Hepatocyte (in vitro differentiated cells): ENCODE data around the gene SBK2. TPM values are rescaled to one million over a fixed set of nuclear protein-coding genes. Genes with fewer than 3 reads are reported as not detected.

ENCODE experiments used
- DNase-seq: peaks from one replicate; pipeline ENCODE4 v3.0.0-alpha.2; 2016; ENCODE audit warnings: low spot score
- H2AFZ ChIP-seq: fragments of 200-600 bp; sonication (generic); 2 replicates; pipeline ENCODE4 v1.6.0; 2016; ENCODE audit warnings: antibody characterized with exemption, mild to moderate bottlenecking
- H3K27ac ChIP-seq: fragments of 200-600 bp; sonication (generic); 2 replicates; pipeline ENCODE4 v1.5.1; 2016; ENCODE audit warnings: mild to moderate bottlenecking
- H3K27me3 ChIP-seq: fragments of 200-600 bp; sonication (generic); 2 replicates; pipeline ENCODE4 v1.6.1; 2016
- H3K36me3 ChIP-seq: fragments of 200-600 bp; sonication (generic); replicated peaks from 2 replicates; pipeline ENCODE4 v1.5.1; 2016; ENCODE audit warnings: low read depth; ENCODE audit not compliant: insufficient read depth
- H3K4me1 ChIP-seq: fragments of 200-600 bp; sonication (generic); 2 replicates; pipeline ENCODE4 v1.5.1; 2016; ENCODE audit warnings: mild to moderate bottlenecking, moderate library complexity; ENCODE audit not compliant: insufficient read depth
- H3K4me2 ChIP-seq: fragments of 200-600 bp; sonication (generic); 2 replicates; pipeline ENCODE4 v1.6.0; 2016
- H3K4me3 ChIP-seq: fragments of 200-600 bp; sonication (generic); 2 replicates; pipeline ENCODE4 v1.5.1; 2016; ENCODE audit warnings: mild to moderate bottlenecking
- H3K79me2 ChIP-seq: fragments of 200-600 bp; sonication (generic); 2 replicates; pipeline ENCODE4 v1.6.0; 2017; ENCODE audit warnings: mild to moderate bottlenecking
- H3K9me2 ChIP-seq: fragments of 200-600 bp; sonication (generic); replicated peaks from 2 replicates; pipeline ENCODE4 v1.6.0; 2017; ENCODE audit warnings: mild to moderate bottlenecking; ENCODE audit not compliant: insufficient read depth
- H3K9me3 ChIP-seq: fragments of 200-600 bp; sonication (generic); 2 replicates; pipeline ENCODE4 v1.5.1; 2016; ENCODE audit warnings: low read depth, mild to moderate bottlenecking
- H4K20me1 ChIP-seq: fragments of 200-600 bp; sonication (generic); 2 replicates; pipeline ENCODE4 v1.6.0; 2016; ENCODE audit warnings: mild to moderate bottlenecking; ENCODE audit not compliant: insufficient read depth, poor library complexity, severe bottlenecking
- EZH2 ChIP-seq: fragments of 200-600 bp; sonication (generic); IDR thresholded peaks from 2 replicates; pipeline ENCODE4 v1.6.1; 2016; ENCODE audit warnings: antibody characterized with exemption, mild to moderate bottlenecking, borderline replicate concordance
- EZH2phosphoT487 ChIP-seq: fragments of 200-600 bp; sonication (generic); IDR thresholded peaks from one replicate; pipeline ENCODE4 v1.6.1; 2018; ENCODE audit warnings: antibody characterized with exemption, mild to moderate bottlenecking, low read depth, moderate library complexity; ENCODE audit not compliant: unreplicated experiment, severe bottlenecking
- WGBS: methylation state at CpG from one replicate; pipeline ENCODE4 v1.1.6; 2016; ENCODE audit warnings: low lambda C conversion rate; ENCODE audit errors: missing lambda C conversion rate; 5-methylcytosine and 5-hydroxymethylcytosine counted together
- polyA plus RNA-seq: library from polyadenylated mRNA; unstranded; fragments of >200 nt; fragmentation: Nextera tagmentation; extraction: Ambion mirVana; gene quantifications from 2 replicates; pipeline ENCODE4 v1.2.1, GENCODE V29; 2016
- total RNA-seq: library from RNA; depleted of rRNA; stranded (reverse); fragments of >200 nt; gene quantifications from 2 replicates; pipeline ENCODE4 v1.2.3, GENCODE V29; 2014
- TF ChIP-seq, protein P1 (sequence below): fragments of 200-600 bp; sonication (generic); IDR thresholded peaks from 2 replicates; pipeline ENCODE4 v1.5.1; 2016; ENCODE audit warnings: antibody characterized with exemption, mild to moderate bottlenecking; ENCODE audit not compliant: poor library complexity

SBK2 gene
- total and polyA plus RNA-seq, 2 experiments from 2014 or later, result 0.30 to 0.51 TPM

DNA sequence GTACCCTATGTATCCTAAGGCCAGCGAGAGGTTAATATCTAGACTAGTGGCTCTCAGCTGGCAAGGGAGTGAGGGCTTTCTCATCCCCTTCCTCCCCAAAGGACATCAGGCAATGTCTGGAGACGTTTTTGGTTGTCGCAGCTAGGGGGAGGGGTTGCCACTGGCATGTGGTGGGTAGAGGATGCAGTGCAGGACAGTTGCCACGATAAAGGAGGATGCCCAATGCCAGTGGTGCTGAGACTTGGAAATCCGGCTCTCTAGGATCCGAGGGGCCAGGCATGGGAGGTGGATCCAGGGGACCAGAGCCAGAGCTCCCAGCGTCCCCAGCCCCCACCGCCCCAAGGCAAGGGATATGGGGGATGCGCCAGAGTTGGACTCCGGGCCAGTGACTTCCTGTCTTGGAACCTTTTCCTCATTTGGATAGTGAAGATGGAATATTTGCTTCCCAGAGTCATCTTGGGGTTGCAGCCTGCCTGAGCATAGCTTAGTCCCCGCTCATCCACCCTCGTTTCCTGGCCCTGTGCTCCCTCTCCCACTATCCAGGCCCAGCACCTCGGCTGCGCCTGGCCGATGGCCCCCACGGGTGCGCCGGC, 43.8 kb downstream of the SBK2 start:
- no peaks in the 10 kb centered on the region for H3K79me2 ChIP-seq
- 80% methylated on average over 17 of the region's 18 CpGs for WGBS
- H3K9me3 ChIP-seq, result no peaks in the 10 kb centered on the region
- H3K27ac ChIP-seq, result no peak overlapping the region
- peaks cover 10% of the 10 kb centered on the region for H3K27me3 ChIP-seq
- no peaks in the 10 kb centered on the region for H3K36me3 ChIP-seq
- no peak overlapping the region for H3K4me2 ChIP-seq
- H3K9me2 ChIP-seq, result no peaks in the 10 kb centered on the region
- DNase-seq, result no peak
- H2AFZ ChIP-seq, result no peak overlapping the region
- TF ChIP-seq, protein P1, sequence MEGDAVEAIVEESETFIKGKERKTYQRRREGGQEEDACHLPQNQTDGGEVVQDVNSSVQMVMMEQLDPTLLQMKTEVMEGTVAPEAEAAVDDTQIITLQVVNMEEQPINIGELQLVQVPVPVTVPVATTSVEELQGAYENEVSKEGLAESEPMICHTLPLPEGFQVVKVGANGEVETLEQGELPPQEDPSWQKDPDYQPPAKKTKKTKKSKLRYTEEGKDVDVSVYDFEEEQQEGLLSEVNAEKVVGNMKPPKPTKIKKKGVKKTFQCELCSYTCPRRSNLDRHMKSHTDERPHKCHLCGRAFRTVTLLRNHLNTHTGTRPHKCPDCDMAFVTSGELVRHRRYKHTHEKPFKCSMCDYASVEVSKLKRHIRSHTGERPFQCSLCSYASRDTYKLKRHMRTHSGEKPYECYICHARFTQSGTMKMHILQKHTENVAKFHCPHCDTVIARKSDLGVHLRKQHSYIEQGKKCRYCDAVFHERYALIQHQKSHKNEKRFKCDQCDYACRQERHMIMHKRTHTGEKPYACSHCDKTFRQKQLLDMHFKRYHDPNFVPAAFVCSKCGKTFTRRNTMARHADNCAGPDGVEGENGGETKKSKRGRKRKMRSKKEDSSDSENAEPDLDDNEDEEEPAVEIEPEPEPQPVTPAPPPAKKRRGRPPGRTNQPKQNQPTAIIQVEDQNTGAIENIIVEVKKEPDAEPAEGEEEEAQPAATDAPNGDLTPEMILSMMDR, result no peak
- TF ChIP-seq EZH2, result no peak
- no peak for TF ChIP-seq EZH2phosphoT487
- H3K4me1 ChIP-seq, result peaks cover 3% of the 10 kb centered on the region
- no peaks in the 10 kb centered on the region for H4K20me1 ChIP-seq
- H3K4me3 ChIP-seq, result no peak overlapping the region

DNA sequence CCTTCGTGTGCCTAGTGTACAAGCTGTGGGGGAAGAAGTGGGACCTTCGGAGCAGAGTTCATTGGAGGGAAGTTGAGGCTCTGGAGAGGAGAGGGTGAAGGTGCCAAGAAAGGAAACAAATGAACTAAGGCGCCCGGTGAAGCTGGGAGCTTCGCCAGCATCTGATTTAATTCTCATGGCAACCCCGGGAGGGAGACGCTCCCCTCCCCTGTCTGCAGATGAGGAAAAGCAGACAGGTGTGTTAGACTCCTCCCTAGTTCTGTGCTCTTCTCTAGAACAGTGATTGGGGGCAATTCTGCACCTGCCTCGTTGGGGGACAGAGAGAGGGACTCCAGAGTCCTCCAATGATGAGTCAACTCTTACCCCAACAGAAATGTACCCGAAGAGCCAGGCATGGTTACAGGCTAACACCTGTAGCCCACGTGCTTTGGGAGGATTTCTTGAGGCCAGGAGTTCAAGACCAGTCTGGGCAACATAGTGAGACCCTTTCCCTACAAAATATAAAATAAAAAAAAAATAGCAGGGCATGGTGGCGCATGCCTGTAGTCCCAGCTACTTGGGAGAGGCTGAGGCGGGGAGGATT, 44.5 kb downstream of the SBK2 start:
- no peak for DNase-seq
- no peak overlapping the region for H3K27ac ChIP-seq
- peaks cover 10% of the 10 kb centered on the region for H3K27me3 ChIP-seq
- H3K4me3 ChIP-seq, result no peak overlapping the region
- peaks cover 9% of the 10 kb centered on the region for H3K4me1 ChIP-seq
- no peaks in the 10 kb centered on the region for H3K79me2 ChIP-seq
- no peak overlapping the region for H3K4me2 ChIP-seq
- H3K36me3 ChIP-seq, result no peaks in the 10 kb centered on the region
- WGBS, result 71% methylated on average over 12 of the region's 12 CpGs
- H3K9me3 ChIP-seq, result no peaks in the 10 kb centered on the region
- no peaks in the 10 kb centered on the region for H4K20me1 ChIP-seq
- no peak overlapping the region for H2AFZ ChIP-seq
- H3K9me2 ChIP-seq, result no peaks in the 10 kb centered on the region
- TF ChIP-seq EZH2 (no peak), EZH2phosphoT487 (no peak)

DNA sequence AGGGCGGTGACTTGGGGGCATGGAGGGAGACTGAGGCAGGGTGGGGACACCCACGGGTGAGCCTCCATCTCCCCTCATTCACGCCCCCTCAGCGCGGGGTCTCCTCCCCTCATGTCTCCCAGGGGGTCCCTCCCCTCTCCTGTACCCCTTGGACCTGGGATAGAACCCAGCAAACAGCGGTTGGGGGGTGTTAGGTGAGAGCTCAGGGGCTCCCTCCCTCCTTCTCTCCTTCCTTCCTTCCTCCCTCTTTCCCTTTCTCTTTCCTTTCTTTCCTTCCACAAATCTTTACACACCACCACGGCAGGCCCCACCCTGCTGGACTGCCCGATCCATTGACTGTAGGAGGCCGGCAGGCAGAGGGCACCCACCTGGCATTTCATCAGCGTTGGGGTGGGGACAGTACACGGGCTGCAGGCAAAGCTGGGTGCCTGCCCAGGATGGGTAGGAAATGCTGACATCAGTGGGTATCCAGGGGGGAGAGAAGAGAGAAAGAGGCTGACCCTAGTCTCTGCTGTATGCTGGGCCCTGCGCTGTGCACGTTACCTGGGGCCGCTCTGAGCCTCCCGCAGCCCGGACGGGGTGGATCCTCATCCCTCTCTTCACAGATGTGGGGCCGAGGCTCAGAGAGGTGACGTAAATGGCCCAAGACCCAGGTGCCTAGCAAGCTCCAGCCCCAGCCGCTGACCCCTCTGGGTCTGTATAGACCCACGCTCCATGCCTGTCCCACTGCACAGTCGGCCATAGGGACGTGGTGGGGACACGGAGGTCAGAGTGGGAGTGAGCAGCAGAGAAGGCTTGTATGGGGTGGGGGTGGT, 45.2 kb downstream of the SBK2 start:
- Histone ChIP-seq H3K9me3 (no peaks in the 10 kb centered on the region), H4K20me1 (no peaks in the 10 kb centered on the region), H3K27ac (no peak overlapping the region), H2AFZ (no peak overlapping the region), H3K9me2 (no peaks in the 10 kb centered on the region), H3K36me3 (no peaks in the 10 kb centered on the region), H3K4me1 (peaks cover 16% of the 10 kb centered on the region), H3K79me2 (no peaks in the 10 kb centered on the region), H3K4me2 (no peak overlapping the region), H3K4me3 (no peak overlapping the region), H3K27me3 (peaks cover 10% of the 10 kb centered on the region)
- TF ChIP-seq, protein P1, result no peak
- no peak for TF ChIP-seq EZH2phosphoT487
- TF ChIP-seq EZH2, result no peak
- DNase-seq, result no peak
- WGBS, result 88% methylated on average over 20 of the region's 24 CpGs
